Glomerular endothelial cell (primary cell): ENCODE measurements around the gene CYP4A22. TPM values are rescaled to one million over a fixed set of nuclear protein-coding genes. Genes with fewer than 3 reads are reported as not detected.
"Not testable (repeated sequence)": the region's sequence is repeated elsewhere in the genome, so short reads cannot be mapped to it uniquely, and the experiment has no call there.

Experiments used
- DNase-seq: peaks from one replicate; pipeline ENCODE4 v3.0.0-alpha.2; 2011; ENCODE audit warnings: low read depth, low spot score; ENCODE audit errors: extremely low read depth
- total RNA-seq: library from RNA; depleted of rRNA; stranded (reverse); fragments of >200 nt; gene quantifications from 2 replicates; pipeline ENCODE4 v1.2.3, GENCODE V29; 2015

Gene CYP4A22
- total RNA-seq = not detected in 2 replicates

- no peak for DNase-seq
Observed at GRCh38 chr1:47137198-47137597, at the start of gene CYP4A22. Gene CYP4A22, plus strand, starts transcription at chr1:47137441. Its CDS starts 45 bp downstream, at chr1:47137486.

- DNase-seq = not testable (repeated sequence)
Observed at GRCh38 chr1:47089356-47089755, 47.9 kb upstream of the CYP4A22 start.

GRCh38 chr1:47091476-47091875 lies 45.8 kb upstream of the CYP4A22 start:
- DNase-seq = not testable (repeated sequence)

- DNase-seq = no peak
Observed at GRCh38 chr1:47104816-47105215, 32.4 kb upstream of the CYP4A22 start.

- no peak for DNase-seq
Observed at GRCh38 chr1:47106792-47107191, 30.4 kb upstream of the CYP4A22 start.

GRCh38 chr1:47107851-47108574 lies 29.2 kb upstream of the CYP4A22 start:
- DNase-seq = not testable (repeated sequence)

GRCh38 chr1:47109482-47109881 lies 27.8 kb upstream of the CYP4A22 start:
- DNase-seq = not testable (repeated sequence)

- no peak for DNase-seq
Observed at GRCh38 chr1:47113178-47113577, 24.1 kb upstream of the CYP4A22 start.

GRCh38 chr1:47121039-47121438 lies 16.2 kb upstream of the CYP4A22 start:
- DNase-seq = not testable (repeated sequence)

GRCh38 chr1:47124834-47125233 lies 12.4 kb upstream of the CYP4A22 start:
- not testable (repeated sequence) for DNase-seq

- not testable (repeated sequence) for DNase-seq
Observed at GRCh38 chr1:47126997-47127396, 10.2 kb upstream of the CYP4A22 start.

GRCh38 chr1:47128221-47128620 lies 9.0 kb upstream of the CYP4A22 start:
- no peak for DNase-seq

GRCh38 chr1:47128854-47129253 lies 8.4 kb upstream of the CYP4A22 start:
- not testable (repeated sequence) for DNase-seq

- not testable (repeated sequence) for DNase-seq
Observed at GRCh38 chr1:47129489-47130230, 7.6 kb upstream of the CYP4A22 start.

GRCh38 chr1:47132665-47133064 lies 4.6 kb upstream of the CYP4A22 start:
- not testable (repeated sequence) for DNase-seq

GRCh38 chr1:47137925-47138615 lies 829 bp downstream of the CYP4A22 start:
- no peak for DNase-seq

- DNase-seq = not testable (repeated sequence)
Observed at GRCh38 chr1:47140358-47140757, 3.1 kb downstream of the CYP4A22 start.

- DNase-seq = not testable (repeated sequence)
Observed at GRCh38 chr1:47143654-47144053, 6.4 kb downstream of the CYP4A22 start.

GRCh38 chr1:47146495-47146894 lies 9.3 kb downstream of the CYP4A22 start:
- not testable (repeated sequence) for DNase-seq

- DNase-seq = no peak
Observed at GRCh38 chr1:47147047-47147785, 10.0 kb downstream of the CYP4A22 start.

GRCh38 chr1:47149162-47149561 lies 11.9 kb downstream of the CYP4A22 start:
- not testable (repeated sequence) for DNase-seq
